K562 (cell line): ENCODE measurements around the gene FHL1. TPM values are rescaled to one million over a fixed set of nuclear protein-coding genes. Genes with fewer than 3 reads are reported as not detected.

Experiments
- ATAC-seq: fragments of 200-7000 bp; cut with Tn5 transposase; 3 replicates; pipeline ENCODE4 v1.9.1; 2020; ENCODE audit warnings: moderate library complexity
- BruUV-seq: library from RNA; stranded (reverse); fragments of 400-500 nt; replicated peaks from 2 replicates; lab custom pipeline; 2021; lab: Mats Ljungman, UMichigan
- CTCF ChIA-PET: fragments of 300-600 bp; formaldehyde crosslinking; extraction: SDS; loops from one replicate; lab custom pipeline; 2021; ENCODE audit warnings: low intra/inter-chr PET ratio; lab: Yijun Ruan, JAX
- POLR2A ChIA-PET: fragments of 300-600, 350-650 bp; sonication (Branson Sonifier 250); formaldehyde crosslinking; extraction: SDS; loops from one replicate; lab custom pipeline; 2021; ENCODE audit warnings: antibody characterized with exemption, inconsistent platforms; lab: Yijun Ruan, JAX
- DNase-seq, 4 experiments: peaks; one replicate each; pipeline versions ENCODE4 v3.0.0 to v3.0.0-alpha.2; 2011 to 2018; ENCODE audit warnings: low spot score in 3 of 4, mixed read lengths in 3 of 4; ENCODE audit errors: extremely low read depth in 1 of 4
- FAIRE-seq: peaks from 2 replicates; lab custom pipeline; 2011; peaks lifted over from hg19 to GRCh38; lab: Jason Lieb, UNC
- H2AFZ ChIP-seq: 2 replicates; pipeline ENCODE4 v1.6.0; 2011; ENCODE audit warnings: low read depth, low read length, control low read depth, inconsistent platforms
- H3K27ac ChIP-seq: fragments of 200-600 bp; 3 replicates; pipeline ENCODE4 v1.8.0; 2011; ENCODE audit warnings: low read depth, mild to moderate bottlenecking, control low read depth, inconsistent platforms, low read length, moderate library complexity, mixed read lengths; ENCODE audit errors: extremely low read depth
- H3K27me3 ChIP-seq, 2 experiments: fragments of 300-600 bp in 1 of 2; 2 replicates in 1 of 2; 3 replicates in 1 of 2; pipeline versions ENCODE4 v1.6.0 to v1.8.0; 2011; ENCODE audit warnings: inconsistent platforms in 2 of 2, low read length in 2 of 2, mild to moderate bottlenecking in 1 of 2, mixed read lengths in 1 of 2, moderate library complexity in 1 of 2; ENCODE audit not compliant: control insufficient read depth in 2 of 2, insufficient read depth in 2 of 2
- H3K36me3 ChIP-seq: fragments of 300-600 bp; 3 replicates; pipeline ENCODE4 v1.8.0; 2011; ENCODE audit warnings: mild to moderate bottlenecking, low read length, inconsistent platforms; ENCODE audit not compliant: control insufficient read depth, insufficient read depth
- H3K4me1 ChIP-seq, 2 experiments: fragments of 200-600 bp in 1 of 2; replicated peaks in 1 of 2; 2 replicates in 1 of 2; 3 replicates in 1 of 2; pipeline versions ENCODE4 v1.5.1 to v1.8.0; 2011; ENCODE audit warnings: inconsistent platforms in 2 of 2, low read length in 2 of 2, mild to moderate bottlenecking in 1 of 2, mixed read lengths in 1 of 2, moderate library complexity in 1 of 2; ENCODE audit not compliant: control insufficient read depth in 2 of 2, insufficient read depth in 2 of 2
- H3K4me2 ChIP-seq: 2 replicates; pipeline ENCODE4 v1.6.1; 2011; ENCODE audit warnings: low read length, control low read depth, inconsistent platforms, mixed read lengths; ENCODE audit not compliant: insufficient read depth
- H3K4me3 ChIP-seq: fragments of 200-600 bp; sonication (generic), shearing (Covaris generic); 2 replicates; pipeline ENCODE4 v1.5.1; 2016; ENCODE audit warnings: control low read depth, inconsistent platforms
- H3K79me2 ChIP-seq: fragments of 200-600 bp; 3 replicates; pipeline ENCODE4 v1.8.0; 2011; ENCODE audit warnings: low read length, inconsistent platforms; ENCODE audit not compliant: control insufficient read depth, insufficient read depth
- H3K9ac ChIP-seq, 2 experiments: 2 replicates each; pipeline versions ENCODE4 v1.6.0 to v1.6.1; 2011; ENCODE audit warnings: low read depth in 2 of 2, low read length in 2 of 2, control low read depth in 1 of 2, inconsistent platforms in 1 of 2, mild to moderate bottlenecking in 1 of 2, mixed read lengths in 1 of 2; ENCODE audit not compliant: insufficient read depth in 1 of 2
- H3K9me1 ChIP-seq: one replicate; pipeline ENCODE4 v1.6.0; 2011; ENCODE audit warnings: inconsistent platforms, mild to moderate bottlenecking, low read length, moderate library complexity; ENCODE audit not compliant: control insufficient read depth, insufficient read depth
- H3K9me3 ChIP-seq: replicated peaks from 2 replicates; pipeline ENCODE4 v1.5.1; 2011; ENCODE audit warnings: low read depth, low read length, inconsistent platforms; ENCODE audit not compliant: control insufficient read depth, insufficient read depth
- H4K20me1 ChIP-seq: replicated peaks from 2 replicates; pipeline ENCODE4 v1.6.1; 2011; ENCODE audit warnings: low read length, inconsistent platforms, mixed read lengths; ENCODE audit not compliant: control insufficient read depth, insufficient read depth
- CGGBP1 ChIP-seq: fragments of 250-450 bp; sonication (Bioruptor Pico); IDR thresholded peaks from 2 replicates; pipeline ENCODE4 v1.9.0; 2021; ENCODE audit warnings: mild to moderate bottlenecking
- EHMT2 ChIP-seq: fragments of 450-650 bp; IDR thresholded peaks from 2 replicates; pipeline ENCODE4 v1.6.1; 2018; ENCODE audit warnings: antibody characterized with exemption
- MEF2D ChIP-seq: conservative IDR thresholded peaks from 2 replicates; pipeline ENCODE4 v1.6.1; 2016; ENCODE audit warnings: low read depth, missing genetic modification characterization, missing compliant biosample characterization
- NR0B1 ChIP-seq: fragments of 450-650 bp; IDR thresholded peaks from one replicate; pipeline ENCODE4 v1.6.1; 2018; ENCODE audit warnings: mild to moderate bottlenecking, moderate library complexity; ENCODE audit not compliant: partially characterized antibody
- PRPF4 ChIP-seq: fragments of 200-400 bp; formaldehyde crosslinking; IDR thresholded peaks from one replicate; pipeline ENCODE4 v1.6.1; 2017; ENCODE audit warnings: low read length, low read depth, mild to moderate bottlenecking; ENCODE audit not compliant: insufficient read depth, poor library complexity, severe bottlenecking
- PTRF ChIP-seq: fragments of 450-650 bp; IDR thresholded peaks from 2 replicates; pipeline ENCODE4 v1.6.1; 2016; ENCODE audit warnings: mild to moderate bottlenecking, missing genetic modification characterization, missing compliant biosample characterization
- RNF2 ChIP-seq: sonication (generic); IDR thresholded peaks from 2 replicates; pipeline ENCODE4 v1.6.1; 2016
- RUNX1 ChIP-seq: sonication (generic); IDR thresholded peaks from 2 replicates; pipeline ENCODE4 v1.6.1; 2016; ENCODE audit warnings: antibody characterized with exemption, low read depth
- SAFB ChIP-seq: fragments of 200-400 bp; formaldehyde crosslinking; IDR thresholded peaks from 2 replicates; pipeline ENCODE4 v1.6.1; 2017; ENCODE audit warnings: low read depth, low read length, borderline replicate concordance
- TAL1 ChIP-seq: fragments of 450-650 bp; IDR thresholded peaks from 2 replicates; pipeline ENCODE4 v1.6.1; 2016; ENCODE audit warnings: mild to moderate bottlenecking
- ZKSCAN1 ChIP-seq: fragments of 150-350 bp; IDR thresholded peaks from 2 replicates; pipeline ENCODE4 v1.6.1; 2016; ENCODE audit warnings: low read depth, low read length
- ZKSCAN3 ChIP-seq: fragments of 250-450 bp; sonication (Bioruptor Pico); IDR thresholded peaks from 2 replicates; pipeline ENCODE4 v1.4.0; 2020
- ZNF507 ChIP-seq: conservative IDR thresholded peaks from 2 replicates; pipeline ENCODE4 v1.6.1; 2017; ENCODE audit warnings: missing genetic modification characterization, missing compliant biosample characterization
- ZNF696 ChIP-seq: fragments of 250-450 bp; sonication (Bioruptor Pico); conservative IDR thresholded peaks from 2 replicates; pipeline ENCODE4 v1.4.0; 2020; ENCODE audit warnings: mild to moderate bottlenecking, moderate library complexity
- WGBS: fragments of 100-300 bp; shearing (Covaris generic); methylation state at CpG from one replicate; pipeline ENCODE4 v1.1.6; 2016; ENCODE audit warnings: low coverage, mixed read lengths; ENCODE audit not compliant: insufficient coverage; ENCODE audit errors: missing lambda C conversion rate; 5-methylcytosine and 5-hydroxymethylcytosine counted together
- in situ Hi-C: fragments of 300-500 bp; cut with MboI; formaldehyde crosslinking; loops from 4 replicates; pipeline ENCODE4 v1.15.0; 2018; ENCODE audit warnings: inconsistent platforms, mixed read lengths
- intact Hi-C: fragments of 100-400 bp; cut with micrococcal nuclease; formaldehyde crosslinking; loops from 2 replicates; pipeline ENCODE4 v1.14.2; 2022
- polyA plus RNA-seq, 8 experiments: library from polyadenylated mRNA; depleted of rRNA in 4 of 8; stranded (reverse) in 5 of 8; unstranded in 3 of 8; fragments of >200 nt; fragmentation: Nextera tagmentation in 2 of 8; fragmentation: Illumina TruSeq in 1 of 8; extraction: Ambion mirVana in 2 of 8; extraction: Trizol in 1 of 8; gene quantifications; 2 replicates each; pipeline versions ENCODE4 v1.2.1 to v1.2.3, GENCODE V29; 2011 to 2014; ENCODE audit warnings: inconsistent platforms in 1 of 8, missing spikeins in 1 of 8
- total RNA-seq, 7 experiments: library from RNA; depleted of rRNA in 6 of 7; stranded (reverse); fragments of >200 nt in 6 of 7; fragmentation: Illumina TruSeq in 2 of 7; extraction: Trizol in 2 of 7; gene quantifications; 2 replicates each; pipeline versions ENCODE4 v1.2.1 to v1.2.3, GENCODE V29; 2011 to 2021; ENCODE audit warnings: low replicate concordance in 1 of 7
- TF ChIP-seq, protein P1 (sequence below): fragments of 250-450 bp; sonication (Bioruptor Pico); IDR thresholded peaks from 2 replicates; pipeline ENCODE4 v1.8.0; 2022; ENCODE audit warnings: moderate library complexity, mild to moderate bottlenecking, inconsistent platforms

The FHL1 gene
- total and polyA plus RNA-seq, 9 of the 15 experiments (the other 6 are each of a cell fraction or from before 2014, with no cell fraction given) = 0.03 to 3.0 (median 0.13) TPM; not detected in 1

GRCh38 chrX:136183172-136183571 is 35.8 kb downstream of the FHL1 start:
- Histone ChIP-seq H3K4me1 (no peaks in the 10 kb centered on the region), H4K20me1 (no peaks in the 10 kb centered on the region), H3K9me1 (no peaks in the 10 kb centered on the region), H3K9me3 (no peaks in the 10 kb centered on the region), H3K4me3 (no peak overlapping the region), H2AFZ (no peak overlapping the region), H3K9ac (no peak overlapping the region), H3K4me2 (no peak overlapping the region), H3K27me3 (peaks cover 0 to 6% of the 10 kb centered on the region in 2 experiments; a peak in 4 of 5 replicates), H3K36me3 (no peaks in the 10 kb centered on the region), H3K27ac (no peak overlapping the region), H3K79me2 (no peaks in the 10 kb centered on the region)
- CTCF ChIA-PET = no interaction called here
- intact Hi-C loops (no loop called here), in situ Hi-C loops (no loop called here)
- DNase-seq (no peak), ATAC-seq (no peak), FAIRE-seq (no peak)
- no TSS peak for BruUV-seq
- 3% methylated on average over 4 of the region's 4 CpGs for WGBS
- POLR2A ChIA-PET = interaction anchor here (0.6 kb wide), 1 partner anchor 288 kb away, joined by 4 read pairs; no protein-coding TSS in a partner anchor
- no peak for TF ChIP-seq MEF2D (tag)
- TF ChIP-seq RUNX1 = no peak
- TF ChIP-seq PTRF (tag) = no peak
- no peak for TF ChIP-seq ZKSCAN1
- no peak for TF ChIP-seq EHMT2
- no peak for TF ChIP-seq ZKSCAN3
- TF ChIP-seq ZNF696 (CRISPR knock-in tag) = no peak
- TF ChIP-seq TAL1 = no peak
- TF ChIP-seq, protein P1, sequence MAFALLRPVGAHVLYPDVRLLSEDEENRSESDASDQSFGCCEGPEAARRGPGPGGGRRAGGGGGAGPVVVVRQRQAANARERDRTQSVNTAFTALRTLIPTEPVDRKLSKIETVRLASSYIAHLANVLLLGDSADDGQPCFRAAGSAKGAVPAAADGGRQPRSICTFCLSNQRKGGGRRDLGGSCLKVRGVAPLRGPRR (CRISPR knock-in tag) = no peak
- TF ChIP-seq RNF2 = no peak
- no peak for TF ChIP-seq SAFB
- no peak for TF ChIP-seq ZNF507 (tag)
- TF ChIP-seq PRPF4 = no peak
- no peak for TF ChIP-seq NR0B1
- no peak for TF ChIP-seq CGGBP1 (CRISPR knock-in tag)
